HG02571 (cell line): ENCODE data around the gene CYFIP1.
A peak's percentile ranks its signal among the peaks of the same experiment; 100 is the strongest.
"Not testable (repeated sequence)": the region's sequence is repeated elsewhere in the genome, so short reads cannot be mapped to it uniquely, and the experiment has no call there.

ENCODE experiments used
- ATAC-seq: cut with Tn5 transposase; IDR thresholded peaks from one replicate; pipeline ENCODE4 v1.9.1; 2021; ENCODE audit warnings: mild to moderate bottlenecking, moderate library complexity; ENCODE audit not compliant: unreplicated experiment

The CYFIP1 gene

DNA sequence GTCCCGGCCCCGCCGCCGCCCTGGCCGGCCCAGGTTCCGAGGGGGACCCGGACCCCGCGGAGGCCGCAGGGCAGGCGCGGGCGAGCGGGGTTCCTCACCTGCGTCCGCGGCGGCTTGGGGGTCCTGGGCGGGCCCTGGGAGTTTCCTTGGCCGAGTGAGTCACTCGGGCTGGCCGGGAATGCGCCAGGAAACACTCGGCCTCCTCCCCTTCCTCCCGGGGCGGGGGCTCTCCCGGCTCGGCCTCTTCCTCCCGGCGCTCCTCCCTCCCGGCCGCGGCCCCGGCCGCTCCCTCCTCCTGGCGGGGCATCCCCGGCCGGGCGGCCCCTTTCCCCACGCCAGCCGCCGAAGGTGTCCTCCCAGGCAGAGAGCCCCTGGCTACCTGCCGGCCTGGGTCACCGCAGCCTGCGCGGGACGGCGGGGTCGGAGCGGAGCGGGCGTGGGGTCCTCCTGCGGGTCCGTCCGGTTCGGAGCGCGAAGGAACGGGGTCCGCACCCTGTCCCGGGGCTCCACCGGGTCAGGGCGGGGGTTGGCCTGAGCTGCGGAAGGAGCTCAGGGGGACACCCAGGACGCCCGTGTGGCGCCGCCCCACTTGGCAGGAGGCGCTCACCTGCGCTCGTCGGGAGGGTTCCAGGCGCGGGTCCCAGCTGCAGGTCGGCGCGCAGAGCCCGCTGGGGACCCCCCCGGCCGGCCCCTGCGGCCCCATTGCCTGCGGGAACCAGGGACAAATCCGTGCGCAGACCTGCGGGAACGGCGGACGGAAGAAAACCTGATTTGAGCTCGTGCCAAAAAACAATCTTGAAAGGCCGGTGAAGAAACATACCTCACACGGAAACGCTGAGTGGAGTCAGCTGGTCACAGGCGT is at the start of gene CYFIP1:
TSS of gene CYFIP1 (minus strand) at position 180 of the 862 bp plus-strand sequence. CDS start 33,083 bp downstream, outside the sequence.
- ATAC-seq: peak; percentile 63

DNA sequence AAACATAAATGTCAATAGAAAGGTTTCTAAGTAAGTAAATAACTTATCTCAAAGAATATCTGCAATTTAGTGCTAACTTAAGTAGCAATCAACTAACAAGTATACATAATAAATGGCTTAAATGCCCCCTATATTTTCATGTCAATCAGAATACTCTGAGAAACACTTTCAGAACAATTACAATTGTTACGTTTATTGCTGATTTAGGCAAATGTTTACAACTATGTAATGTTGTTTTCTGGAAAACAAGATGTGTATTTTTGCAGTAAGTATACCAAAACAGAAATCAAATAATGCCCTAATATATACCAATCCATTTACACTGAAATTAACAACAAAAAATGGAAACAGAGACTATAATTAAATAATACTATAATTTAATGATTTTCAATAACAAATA is 46.0 kb upstream of the CYFIP1 start:
- no peak for ATAC-seq

DNA sequence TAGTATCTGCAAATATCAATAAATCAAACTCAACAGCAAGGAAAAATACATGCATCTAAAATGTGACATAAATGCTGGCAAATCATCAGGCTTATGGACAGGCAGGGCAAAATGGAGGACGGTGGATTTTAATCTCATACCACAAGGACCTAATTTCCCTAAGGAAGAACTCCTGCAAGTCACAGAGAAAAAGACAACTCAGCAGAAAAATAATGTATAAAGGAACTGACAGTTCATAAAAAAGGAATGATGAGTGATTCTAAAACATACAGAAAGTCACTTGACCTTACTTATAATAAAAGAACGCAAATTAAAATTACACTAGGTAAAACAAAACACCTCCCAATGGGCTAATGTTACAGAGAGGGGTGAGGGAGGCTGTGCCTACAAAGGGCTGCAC is 42.0 kb upstream of the CYFIP1 start:
- ATAC-seq: no peak

DNA sequence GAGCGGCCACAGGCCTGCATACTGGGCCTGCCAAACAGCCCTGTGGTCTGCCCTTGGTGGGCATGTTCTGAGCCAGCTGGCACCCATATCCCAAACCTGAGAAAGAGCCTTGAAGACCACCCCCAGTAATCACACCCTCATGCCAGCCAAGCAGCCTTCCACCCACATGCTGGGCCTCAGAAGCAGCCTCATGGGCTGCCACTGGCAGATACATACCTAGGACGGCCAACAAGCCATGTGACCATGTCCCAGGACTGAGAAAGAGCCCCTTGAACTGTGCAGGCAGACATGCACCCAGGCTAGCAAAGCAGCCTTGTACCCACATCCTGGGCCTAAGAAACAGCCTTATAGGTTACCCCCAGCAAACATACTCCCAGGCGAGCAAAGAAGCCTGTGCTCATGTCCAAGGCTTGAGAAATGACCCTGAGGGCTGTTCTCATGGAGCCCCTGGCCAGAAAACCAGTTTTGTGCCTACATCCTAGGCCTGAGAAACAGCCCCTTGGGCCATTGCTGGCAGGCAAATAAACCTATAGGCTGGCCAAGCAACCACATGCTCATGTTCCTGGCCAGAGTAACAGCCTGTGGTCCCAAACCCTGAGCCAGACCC is 34.3 kb upstream of the CYFIP1 start:
- no peak for ATAC-seq

DNA sequence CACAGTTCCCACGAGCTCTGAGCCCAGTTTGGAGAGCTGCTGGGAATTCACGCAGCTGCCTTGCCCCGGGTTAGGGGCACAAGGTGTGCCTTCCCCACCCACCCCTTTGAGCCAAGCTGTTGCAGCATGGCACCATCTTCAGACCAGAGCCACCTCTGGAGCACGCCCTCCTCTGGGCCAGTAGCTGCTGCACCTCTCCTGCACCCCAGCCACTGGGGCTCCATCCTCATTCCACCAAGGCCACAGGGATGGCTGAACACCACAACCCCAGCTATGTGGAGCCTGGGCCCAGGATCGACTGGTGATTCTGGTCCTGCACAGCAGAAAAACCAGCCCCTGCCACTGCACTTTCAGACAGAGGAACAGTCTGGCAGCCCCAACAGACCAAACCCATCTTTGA is 33.5 kb upstream of the CYFIP1 start:
- ATAC-seq: no peak

DNA sequence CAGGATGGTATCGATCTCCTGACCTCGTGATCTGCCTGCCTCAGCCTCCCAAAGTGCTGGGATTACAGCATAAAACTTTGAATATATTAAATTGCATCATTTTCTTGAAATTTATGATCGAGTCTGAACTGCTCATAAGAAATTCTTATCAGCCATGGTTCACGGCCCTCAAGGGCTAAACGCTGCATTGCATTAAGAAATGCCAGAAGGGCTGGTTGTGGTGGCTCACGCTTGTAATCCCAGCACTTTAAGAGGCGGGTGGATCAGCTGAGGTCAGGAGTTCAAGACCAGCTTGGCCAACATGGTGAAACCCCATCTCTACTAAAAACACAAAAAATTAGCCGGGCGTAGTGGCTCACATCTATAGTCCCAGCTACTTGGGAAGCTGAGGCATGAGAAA is 32.4 kb upstream of the CYFIP1 start:
- not testable (repeated sequence) for ATAC-seq

DNA sequence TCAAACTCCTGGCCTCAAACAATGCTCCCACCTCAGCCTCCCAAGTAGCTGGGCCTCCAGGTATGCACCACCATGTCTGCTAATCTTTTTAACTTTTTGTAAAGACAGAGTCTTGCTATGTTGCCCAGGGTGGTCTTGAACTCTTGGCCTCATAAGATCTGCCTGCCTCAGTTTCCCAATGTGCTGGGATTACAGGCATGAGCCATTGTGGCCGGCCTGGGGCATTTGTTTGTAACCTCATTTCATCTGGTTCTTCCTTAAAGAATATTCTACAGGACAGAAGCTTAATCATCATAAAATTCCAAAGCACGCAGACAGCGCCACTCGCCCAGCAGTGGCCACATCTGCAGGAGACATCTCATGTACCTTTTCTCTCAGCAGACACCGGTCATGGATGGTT is 23.6 kb upstream of the CYFIP1 start:
- no peak for ATAC-seq

DNA sequence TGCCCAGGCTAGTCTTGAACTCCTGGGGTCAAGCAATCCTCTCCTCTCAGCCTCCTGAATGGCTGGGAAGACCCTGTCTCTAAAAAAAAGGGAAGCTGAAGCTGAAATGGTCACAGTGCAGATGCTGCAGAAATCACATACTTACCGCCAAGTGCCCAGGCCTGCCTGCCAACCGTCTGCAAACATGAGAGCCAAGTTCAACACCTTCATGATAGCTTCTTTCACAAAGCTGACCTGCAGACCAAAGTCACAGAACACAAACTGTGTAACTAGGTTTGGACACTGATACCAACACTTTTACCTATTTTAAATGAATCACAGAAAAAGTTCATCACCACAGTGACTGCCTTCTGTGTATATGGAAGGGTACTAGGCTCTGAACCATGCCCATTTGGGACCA is 22.8 kb upstream of the CYFIP1 start:
- no peak for ATAC-seq

DNA sequence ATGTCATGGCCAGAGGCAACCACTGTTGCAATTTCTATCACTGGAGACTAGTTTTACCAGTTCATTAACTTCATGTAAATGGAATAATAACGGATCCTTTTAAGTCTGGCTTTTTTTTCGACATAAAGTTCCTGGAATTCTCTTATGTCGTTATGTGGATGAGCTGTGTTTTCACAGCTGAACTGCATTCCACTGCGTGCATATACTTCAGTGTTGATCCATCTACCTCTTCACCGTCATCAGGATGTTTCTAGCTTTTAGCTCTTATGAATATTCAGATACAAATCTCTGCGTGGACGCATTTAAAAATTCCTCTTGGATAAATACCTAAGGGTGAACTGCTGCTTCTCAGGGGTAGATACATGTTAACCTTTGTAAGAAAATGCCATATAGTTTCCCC is 15.6 kb upstream of the CYFIP1 start:
- no peak for ATAC-seq

DNA sequence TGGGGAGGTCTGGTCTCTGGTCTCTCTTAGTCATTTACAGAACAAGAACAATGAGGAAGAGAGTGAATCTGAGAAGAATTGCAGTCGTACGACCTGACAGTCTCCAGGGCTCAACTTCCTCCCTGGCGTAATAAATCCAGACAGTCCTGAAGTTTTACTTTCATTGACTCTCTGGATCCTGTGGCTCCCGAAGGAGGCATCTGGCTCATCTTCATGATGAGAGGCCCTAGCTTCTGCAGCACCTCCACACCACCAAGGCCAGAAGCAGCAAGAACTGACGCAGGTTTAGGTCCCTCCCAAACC is 11.8 kb upstream of the CYFIP1 start:
- ATAC-seq: no peak

DNA sequence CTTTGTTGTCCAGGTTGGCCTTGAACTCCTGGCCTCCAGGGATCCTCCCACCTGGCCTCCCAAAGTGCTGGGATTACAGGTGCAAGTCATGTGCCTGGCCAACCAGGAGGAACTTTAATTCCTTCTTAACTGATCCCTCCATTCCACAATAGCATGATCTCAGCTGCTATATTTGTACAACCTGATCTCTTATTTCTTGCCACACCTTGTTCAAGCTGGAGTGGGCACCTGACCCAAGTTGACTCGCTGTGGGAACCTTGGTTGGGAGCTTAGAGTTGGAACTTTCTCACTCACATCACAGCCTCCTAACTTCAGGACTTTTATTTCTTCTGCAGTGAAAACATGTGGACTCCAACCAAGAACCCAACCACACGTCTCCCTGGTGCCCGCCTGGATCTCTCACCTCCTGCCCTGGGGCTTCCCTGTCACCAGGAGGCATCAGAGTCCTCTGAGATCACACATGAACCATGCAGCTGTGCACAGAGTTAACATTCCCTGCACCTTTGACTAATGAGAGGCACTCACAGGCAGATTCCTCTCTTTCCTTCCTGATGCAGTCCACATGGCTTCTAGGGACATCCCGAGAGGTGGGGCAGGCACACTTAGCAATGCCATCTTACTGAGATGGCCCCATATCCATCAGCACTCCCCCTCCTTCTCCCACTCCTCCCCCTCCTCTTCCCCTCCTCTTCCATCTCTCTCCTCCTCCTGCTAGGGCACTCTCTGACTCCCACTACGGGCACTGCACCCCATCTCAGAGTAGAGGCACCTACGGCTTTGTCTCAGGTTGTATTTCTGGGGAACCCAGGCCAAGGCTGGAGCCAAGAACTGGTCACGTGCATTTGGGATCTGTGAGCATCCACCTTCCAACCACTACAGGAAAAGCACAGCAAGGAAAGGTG is 9.7 kb upstream of the CYFIP1 start:
- ATAC-seq: no peak

DNA sequence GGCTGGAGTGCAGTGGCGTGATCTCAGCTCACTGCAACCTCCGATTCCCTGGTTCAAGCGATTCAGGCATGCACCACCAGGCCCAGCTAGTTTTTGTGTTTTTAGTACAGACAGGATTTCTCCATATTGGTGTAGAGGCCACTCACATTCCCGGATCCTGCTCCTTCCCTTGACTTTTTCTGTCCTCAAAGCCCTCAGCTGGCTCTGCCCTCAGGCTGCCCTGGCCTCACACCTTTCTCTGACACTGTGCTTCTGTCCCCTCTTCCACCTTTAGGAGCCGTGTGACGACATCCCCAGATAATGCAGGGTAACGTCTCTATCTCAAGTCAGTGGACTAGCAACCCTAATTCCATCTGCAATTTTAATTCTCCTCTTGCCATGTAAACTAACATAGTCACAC is 8.6 kb upstream of the CYFIP1 start:
- no peak for ATAC-seq

DNA sequence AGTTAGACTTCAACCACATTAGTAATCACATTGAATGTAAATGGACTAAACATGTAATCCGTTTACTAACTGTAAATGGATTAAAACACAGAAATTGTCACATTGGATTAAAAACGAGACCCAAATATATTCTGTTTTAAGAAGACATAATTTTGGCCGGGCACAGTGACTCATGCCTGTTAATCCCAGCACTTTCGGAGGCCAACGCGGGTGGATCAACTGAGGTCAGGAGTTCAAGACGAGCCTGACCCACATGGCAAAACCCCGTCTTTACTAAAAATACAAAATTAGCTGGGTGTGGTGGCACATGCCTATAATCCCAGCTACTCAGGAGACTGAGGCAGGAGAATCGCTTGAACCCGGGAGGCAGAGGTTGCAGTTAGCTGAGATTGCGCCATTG is 1.8 kb upstream of the CYFIP1 start:
- not testable (repeated sequence) for ATAC-seq

DNA sequence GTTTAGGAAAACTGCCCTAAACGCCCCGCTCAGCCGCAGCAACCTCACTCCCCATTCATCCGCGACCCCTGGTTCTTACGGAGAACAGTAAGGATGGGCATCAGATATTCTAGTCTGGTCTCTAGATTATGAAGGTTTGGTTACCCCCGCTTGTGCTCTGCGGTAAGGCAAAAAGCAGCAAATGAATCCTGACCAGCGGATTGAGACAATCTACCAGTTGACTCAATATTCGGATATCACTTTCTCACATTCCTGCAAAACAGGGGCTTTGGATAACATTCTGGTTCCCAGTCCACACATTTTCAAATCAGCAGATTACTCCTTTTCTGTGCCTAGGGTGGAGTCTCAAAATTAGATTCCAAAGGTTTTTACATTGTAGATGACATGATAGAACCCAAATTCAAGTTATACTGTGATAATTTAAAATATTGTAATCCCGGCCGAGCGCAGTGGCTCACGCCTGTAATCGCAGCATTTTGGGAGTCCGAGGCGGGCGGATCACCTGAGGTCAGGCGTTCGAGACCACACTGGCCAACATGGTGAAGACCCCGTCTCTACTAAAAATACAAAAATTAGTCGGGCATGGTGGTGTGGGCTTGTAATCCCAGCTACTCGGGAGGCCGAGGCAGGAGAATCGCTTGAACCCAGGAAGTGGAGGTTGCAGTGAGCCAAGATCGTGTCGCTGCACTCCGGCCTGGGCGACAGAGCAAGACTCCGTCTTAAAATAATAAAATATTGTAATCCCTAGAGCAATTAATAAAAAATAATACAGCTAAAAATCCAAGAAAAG is 1.1 kb upstream of the CYFIP1 start:
- ATAC-seq: no peak

DNA sequence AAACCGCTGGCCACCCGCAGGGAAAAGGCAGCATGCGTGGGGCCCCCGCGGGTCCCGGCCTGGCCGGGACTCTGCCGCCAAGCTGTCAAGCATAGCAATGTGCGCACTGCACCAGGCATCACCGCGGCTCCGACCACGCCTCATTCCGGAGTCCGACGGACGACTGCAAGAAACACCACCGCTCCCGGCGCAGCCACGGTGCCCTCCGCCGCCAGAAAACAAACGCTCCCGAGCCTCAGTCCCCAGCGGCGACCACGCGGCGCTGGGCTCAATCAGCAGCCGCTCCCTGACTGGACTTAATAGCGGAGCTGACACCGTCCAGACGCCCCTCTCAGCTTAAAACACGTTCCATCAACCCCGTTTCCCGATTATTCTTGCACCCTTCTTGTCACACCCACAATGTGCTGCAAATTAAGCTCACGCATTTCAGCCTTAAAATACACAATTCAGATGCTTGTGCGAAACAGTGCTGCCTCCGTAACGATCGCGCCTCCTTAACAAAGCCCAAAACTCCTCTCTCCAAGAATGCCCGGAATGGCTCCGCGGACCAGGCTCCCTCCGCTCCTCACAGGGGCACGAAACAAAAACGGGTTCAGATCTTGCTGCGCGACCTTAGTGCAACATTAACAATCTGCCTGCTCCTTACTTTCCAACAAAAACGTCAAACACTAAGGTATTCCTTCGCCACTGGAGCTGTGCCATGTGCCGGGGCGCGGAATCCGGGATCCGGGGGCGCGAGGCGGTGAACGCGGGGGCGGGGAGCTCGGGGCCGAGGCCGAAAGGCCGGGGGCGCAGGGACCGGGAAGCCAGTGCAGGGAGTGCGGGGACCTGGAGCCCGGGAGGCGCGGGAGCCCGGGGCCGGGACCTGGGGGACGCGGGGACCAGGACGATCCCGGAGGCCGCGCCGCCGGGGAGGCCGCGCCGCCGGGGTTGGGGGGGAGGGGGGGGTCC is 655 bp downstream of the CYFIP1 start:
- peak; percentile 39 for ATAC-seq

DNA sequence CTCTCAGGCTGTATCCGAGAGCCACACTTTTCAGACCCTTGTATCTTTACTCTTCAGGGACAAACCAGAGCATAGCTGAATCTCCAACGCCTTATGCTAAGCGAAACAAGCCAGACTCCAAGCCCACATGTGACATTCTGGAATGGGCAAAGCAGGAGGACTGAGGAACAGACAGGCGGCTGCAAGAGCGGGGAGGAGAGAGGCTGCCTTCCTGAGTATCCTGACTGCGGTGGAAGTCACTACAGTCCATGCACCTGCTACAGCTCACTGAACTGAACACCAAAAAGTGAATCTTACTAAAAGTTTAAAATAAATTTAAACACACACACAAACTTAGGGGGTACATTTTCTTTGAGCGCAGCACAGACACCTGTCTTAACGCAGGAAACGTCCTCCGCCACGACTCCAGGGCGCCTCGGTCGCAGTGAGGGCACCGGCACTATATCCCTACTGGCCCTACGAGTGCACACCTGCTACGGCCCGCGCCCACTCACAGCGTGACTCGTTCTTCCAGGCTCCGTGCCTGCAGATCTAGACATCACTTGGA is 1.4 kb downstream of the CYFIP1 start:
- ATAC-seq: peak; percentile 33

DNA sequence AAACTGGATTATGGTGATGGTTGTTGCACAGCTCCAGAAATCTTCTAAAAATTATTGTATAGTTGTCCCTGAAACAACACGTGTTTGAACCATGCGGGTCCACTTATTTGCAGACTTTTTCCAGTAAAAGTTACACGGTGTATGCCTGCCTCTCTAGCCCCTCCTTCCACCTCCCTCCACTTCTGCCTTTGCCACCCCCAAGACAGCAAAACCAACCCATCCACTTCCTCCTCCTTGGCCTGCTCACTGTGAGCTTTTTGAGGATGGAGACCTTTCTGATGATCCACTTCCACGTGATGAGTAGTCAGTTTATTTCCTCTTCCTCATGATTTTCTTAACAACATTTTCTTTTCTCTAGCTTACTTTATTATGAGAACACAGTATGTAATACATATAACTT is 5.4 kb downstream of the CYFIP1 start:
- ATAC-seq: no peak

DNA sequence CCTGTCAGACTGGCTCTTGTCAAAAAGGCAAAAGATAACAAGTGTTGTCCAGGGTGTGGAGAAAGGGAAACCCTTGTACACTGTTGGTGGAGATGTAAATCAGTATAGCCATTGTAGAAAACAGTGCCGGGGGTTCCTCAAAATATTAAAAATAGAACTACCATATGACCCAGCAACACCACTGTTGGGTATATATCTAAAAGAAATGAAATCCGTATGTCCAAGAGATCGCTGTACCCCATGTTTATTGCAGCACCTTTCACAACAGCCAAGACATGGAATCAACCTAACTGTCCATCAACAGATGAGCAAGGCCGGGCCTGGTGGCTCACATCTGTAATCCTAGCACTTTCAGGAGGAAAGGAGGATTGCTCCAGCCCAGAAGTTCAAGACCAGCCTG is 6.2 kb downstream of the CYFIP1 start:
- no peak for ATAC-seq

DNA sequence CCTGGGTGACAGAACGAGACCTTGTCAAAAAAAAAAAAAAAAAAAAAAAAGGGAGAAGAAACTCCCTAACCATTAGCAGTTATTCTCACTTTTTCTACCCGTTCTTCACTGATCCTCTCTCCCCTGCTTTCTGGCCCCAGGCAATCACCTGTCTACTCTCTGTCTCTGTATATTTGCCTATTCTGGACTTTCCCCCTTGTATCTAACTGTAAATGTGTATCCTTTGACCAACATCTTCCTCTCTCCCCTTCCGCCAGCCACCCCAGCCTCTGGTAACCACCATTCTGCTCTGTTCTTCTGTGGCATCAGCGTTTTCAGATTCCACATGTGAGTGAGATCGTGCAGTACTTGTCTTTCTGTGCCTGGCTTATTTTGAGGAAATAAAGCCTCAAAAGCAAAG is 6.9 kb downstream of the CYFIP1 start:
- ATAC-seq: no peak

DNA sequence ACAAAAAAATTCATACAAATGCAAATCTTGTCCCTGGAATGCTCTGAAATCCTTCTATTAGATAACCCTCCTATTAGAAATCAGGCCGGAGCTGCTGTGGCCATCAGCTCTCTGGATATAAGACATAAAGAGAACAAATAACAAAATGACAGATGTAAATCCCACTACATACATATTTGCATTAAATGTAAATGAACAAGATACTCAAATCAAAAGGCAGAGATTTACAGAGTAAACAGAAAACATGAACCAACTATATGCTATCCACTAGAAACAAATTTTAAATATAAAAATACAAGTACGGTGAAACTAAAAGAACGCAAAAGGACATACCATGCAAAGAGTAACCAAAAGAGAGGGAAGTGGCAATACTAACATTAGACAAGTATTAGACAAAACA is 10.7 kb downstream of the CYFIP1 start:
- ATAC-seq: no peak
